Heart right ventricle (tissue), 16 donors: ENCODE data around the gene THY1. TPM values are rescaled to one million over a fixed set of nuclear protein-coding genes. Genes with fewer than 3 reads are reported as not detected.
A peak's percentile ranks its signal among the peaks of the same experiment; 100 is the strongest.

Experiments used
- ATAC-seq, 8 donors: fragments of 200-7000 bp; cut with Tn5 transposase; one replicate each; pipeline ENCODE4 v1.9.1; 2020; ENCODE audit warnings: mild to moderate bottlenecking in 8 of 8, moderate library complexity in 8 of 8, moderate number of reproducible peaks in 1 of 8
- DNase-seq, 2 donors: peaks; one replicate each; pipeline ENCODE4 v3.0.0-alpha.2; 2020
- H3K27ac ChIP-seq, 10 donors: fragments of 200-600 bp; sonication (generic) in 2 of 10; one replicate each; pipeline versions ENCODE4 v1.5.0 to v1.8.0; 2020 to 2022; ENCODE audit warnings: mild to moderate bottlenecking in 3 of 10
- H3K27me3 ChIP-seq, 7 donors: fragments of 200-600 bp; one replicate each; pipeline ENCODE4 v1.8.0; 2021 to 2022; ENCODE audit warnings: mild to moderate bottlenecking in 2 of 7
- H3K36me3 ChIP-seq, 9 donors: fragments of 200-600 bp; sonication (generic) in 1 of 9; one replicate each; pipeline versions ENCODE4 v1.5.0 to v1.8.0; 2020 to 2022; ENCODE audit warnings: mild to moderate bottlenecking in 2 of 9
- H3K4me1 ChIP-seq, 9 donors: fragments of 200-600 bp; sonication (generic) in 1 of 9; one replicate each; pipeline versions ENCODE4 v1.5.0 to v1.8.0; 2020 to 2022; ENCODE audit warnings: mild to moderate bottlenecking in 4 of 9
- H3K4me3 ChIP-seq, 10 donors: fragments of 200-600 bp; sonication (generic) in 2 of 10; one replicate each; pipeline versions ENCODE4 v1.5.0 to v1.8.0; 2020 to 2022; ENCODE audit warnings: mild to moderate bottlenecking in 7 of 10, moderate library complexity in 2 of 10
- H3K9me3 ChIP-seq, 11 donors: fragments of 200-600 bp in 10 of 11; sonication (generic) in 2 of 11; one replicate each; pipeline versions ENCODE4 v1.5.0 to v1.8.0; 2013 to 2022; ENCODE audit warnings: mild to moderate bottlenecking in 2 of 11, control low read depth in 1 of 11, moderate library complexity in 1 of 11
- CTCF ChIP-seq, 9 donors: fragments of 200-600 bp; sonication (generic) in 2 of 9; IDR thresholded peaks; one replicate each; pipeline versions ENCODE4 v1.5.0 to v1.8.0; 2021 to 2022; ENCODE audit warnings: antibody characterized with exemption in 9 of 9, mild to moderate bottlenecking in 5 of 9, moderate library complexity in 1 of 9
- WGBS, 2 donors: extraction: QIAGEN DNeasy Blood & Tissue Kit; methylation state at CpG; one replicate each; pipeline ENCODE4 v1.1.7; 2013; ENCODE audit warnings: inconsistent platforms in 1 of 2; 5-methylcytosine and 5-hydroxymethylcytosine counted together
- intact Hi-C, 10 donors: fragments of 100-400 bp; cut with DNase I; formaldehyde crosslinking; loops; one replicate each; pipeline versions ENCODE4 v1.11.1 to v1.14.2; 2022
- polyA plus RNA-seq, 2 donors: library from polyadenylated mRNA; stranded (reverse); fragments of 200-250 nt; gene quantifications; one replicate each; pipeline ENCODE4 v1.2.3, GENCODE V29; 2013
- total RNA-seq, 10 donors: library from RNA; stranded (reverse); fragmentation: NEBNext Ultra II Directional in 3 of 10; extraction: Animal tissue kit (Norgen Biotek cat#: 25700) in 3 of 10; gene quantifications; one replicate each; pipeline versions ENCODE4 v1.2.1 to v1.2.4, GENCODE V29; 2021 to 2023
- donor health status: Arrhythmogenic right ventricular cardiomyopathy.
- donor health status: ischemic (EF 13 %, LVEDD 7.1; RV severe dilation, severe dysfunction).
- donor health status: healthy with polysubstance abuse.
- donor health status: DM: no; HTN: yes; CAD: no.
- donor health status: DM: no; HTN: no; CAD: no.
- donor health status: ischemic (EF 25% LVEDD 6.9; RV normal size, moderate dysfunction).
- donor health status: ischemic (EF 25% LVEDD 5.7; RV mildly dilated, moderate dysfunction).
- donor health status: healthy.
- donor health status: DM: yes; HTN: yes; CAD: no.
- donor health status: Ischemic cardiomyopathy.
- donor health status: ischemic (EF 35%, LVEDD 5.7; RV mildly dilated, moderate dysfunction).
- donor health status: nonischemic (EF 11% LVEDD 7.7; RV severe dilation, severe dysfunction).
- donor health status: DM: yes; HTN: yes; CAD: no.
- donor health status: PGD.
- donor health status: ischemic (EF 29% LVEDD 5.4; RV normal size, mild dysfunction).
- donor health status: nonischemic (EF 23%, LVEDD 6.1; RV moderate dilation, normal function).

The THY1 gene
- total and polyA plus RNA-seq, 12 donors = 0.61 to 26.6 (median 5.0) TPM

- intact Hi-C loops = loop anchor here in 6 of 10 donors (2.0 to 10.0 kb wide), 4 partner anchors 24 to 94 kb away; partner anchors contain the start of gene C1QTNF5 (in 1 of the 6)
- TF ChIP-seq CTCF (IDR thresholded peaks at IDR 0.05) = no peak
- H3K4me1 ChIP-seq = peaks cover 10 to 45% (median 34%) of the 10 kb centered on the region in 9 donors
- no peaks in the 10 kb centered on the region for H3K36me3 ChIP-seq
- peak overlapping the region in 9 of 10 donors; percentile 62 to 83 (median 73) for H3K27ac ChIP-seq
- H3K27me3 ChIP-seq = peaks cover 0 to 3% (median 0%) of the 10 kb centered on the region in 7 donors
- no peaks in the 10 kb centered on the region for H3K9me3 ChIP-seq
- ATAC-seq (no peak), DNase-seq (no peak)
- H3K4me3 ChIP-seq = peak overlapping the region; percentile 5 to 66 (median 52)
- WGBS, 2 donors = 5 to 13% methylated on average over 10 of the region's 10 CpGs
Measured at GRCh38 chr11:119380827-119381180, 42.2 kb downstream of the THY1 start.

- no peak for ATAC-seq
- Histone ChIP-seq H3K27me3 (peaks cover 0 to 3% (median 0%) of the 10 kb centered on the region in 7 donors), H3K27ac (peak overlapping the region in 8 of 10 donors; percentile 62 to 83 (median 74)), H3K4me3 (peak overlapping the region in 3 of 10 donors; percentile 51 to 58 (median 54)), H3K36me3 (no peaks in the 10 kb centered on the region), H3K9me3 (no peaks in the 10 kb centered on the region), H3K4me1 (peaks cover 10 to 51% (median 37%) of the 10 kb centered on the region in 9 donors)
- DNase-seq = no peak
- intact Hi-C loops = loop anchor here in 6 of 10 donors (2.0 to 10.0 kb wide), 4 partner anchors 23 to 95 kb away; partner anchors contain the start of gene C1QTNF5 (in 1 of the 6)
- no peak for TF ChIP-seq CTCF (IDR thresholded peaks at IDR 0.05)
- 66% methylated on average over 13 of the region's 13 CpGs for WGBS, 2 donors
Measured at GRCh38 chr11:119380160-119380826, 42.7 kb downstream of the THY1 start.

- Histone ChIP-seq H3K36me3 (no peaks in the 10 kb centered on the region), H3K4me3 (peak overlapping the region; percentile 37 to 62 (median 48)), H3K27ac (peak overlapping the region; percentile 82 to 98 (median 86)), H3K9me3 (no peaks in the 10 kb centered on the region), H3K4me1 (peaks cover 15 to 64% (median 50%) of the 10 kb centered on the region in 9 donors), H3K27me3 (no peaks in the 10 kb centered on the region)
- intact Hi-C loops = no loop called here
- no peak for DNase-seq
- no peak for TF ChIP-seq CTCF (IDR thresholded peaks at IDR 0.05)
- WGBS, 2 donors = 18 to 38% methylated on average over 10 of the region's 10 CpGs
- peak in 2 of 8 donors; percentile 12 to 13 for ATAC-seq
Measured at GRCh38 chr11:119378851-119379465, 44.0 kb downstream of the THY1 start.

GRCh38 chr11:119377961-119378667 lies 44.9 kb downstream of the THY1 start:
- Histone ChIP-seq H3K27me3 (no peaks in the 10 kb centered on the region), H3K9me3 (no peaks in the 10 kb centered on the region), H3K4me1 (peaks cover 16 to 72% (median 55%) of the 10 kb centered on the region in 9 donors), H3K27ac (peak overlapping the region; percentile 82 to 98 (median 86)), H3K36me3 (no peaks in the 10 kb centered on the region), H3K4me3 (peak overlapping the region; percentile 37 to 62 (median 48))
- peak in 1 of 8 donors; percentile 5 for ATAC-seq
- WGBS, 2 donors = 50 to 58% methylated on average over 6 of the region's 6 CpGs
- DNase-seq = no peak
- intact Hi-C loops = no loop called here
- TF ChIP-seq CTCF (IDR thresholded peaks at IDR 0.05) = no peak
